Liver (tissue), 9 donors: ENCODE results near the gene DSTYK. TPM values are rescaled to one million over a fixed set of nuclear protein-coding genes. Genes with fewer than 3 reads are reported as not detected.
A peak's percentile ranks its signal among the peaks of the same experiment; 100 is the strongest.

ENCODE experiments used
- DNase-seq: peaks from one replicate; pipeline ENCODE4 v3.0.0-alpha.2; 2017; ENCODE audit warnings: low spot score
- H3K27ac ChIP-seq, 2 donors: one replicate each; pipeline ENCODE4 v1.7.0; 2013; ENCODE audit warnings: inconsistent platforms in 2 of 2, low read length in 2 of 2, control low read depth in 1 of 2, low read depth in 1 of 2, mild to moderate bottlenecking in 1 of 2
- H3K27me3 ChIP-seq, 4 donors: one replicate each; pipeline versions ENCODE4 v1.6.1 to v1.7.0; 2013; ENCODE audit warnings: low read length in 3 of 4, inconsistent platforms in 1 of 4, mild to moderate bottlenecking in 1 of 4, moderate library complexity in 1 of 4; ENCODE audit not compliant: control insufficient read depth in 4 of 4, insufficient read depth in 4 of 4
- H3K36me3 ChIP-seq, 4 donors: one replicate each; pipeline versions ENCODE4 v1.6.1 to v1.7.0; 2013; ENCODE audit warnings: low read length in 3 of 4, mild to moderate bottlenecking in 3 of 4, low read depth in 1 of 4, moderate library complexity in 1 of 4; ENCODE audit not compliant: control insufficient read depth in 4 of 4, insufficient read depth in 3 of 4
- H3K4me1 ChIP-seq, 4 donors: one replicate each; pipeline versions ENCODE4 v1.6.1 to v1.7.0; 2013; ENCODE audit warnings: low read length in 3 of 4, mild to moderate bottlenecking in 3 of 4, moderate library complexity in 1 of 4; ENCODE audit not compliant: control insufficient read depth in 4 of 4, insufficient read depth in 4 of 4
- H3K4me3 ChIP-seq, 3 donors: one replicate each; pipeline versions ENCODE4 v1.6.1 to v1.7.0; 2013; ENCODE audit warnings: low read length in 3 of 3, control low read depth in 1 of 3, low read depth in 1 of 3, mild to moderate bottlenecking in 1 of 3
- H3K9ac ChIP-seq, 2 donors: one replicate each; pipeline ENCODE4 v1.7.0; 2013; ENCODE audit warnings: low read length in 2 of 2, mild to moderate bottlenecking in 2 of 2, moderate library complexity in 2 of 2, control low read depth in 1 of 2, low read depth in 1 of 2
- H3K9me3 ChIP-seq, 4 donors: one replicate each; pipeline versions ENCODE4 v1.6.1 to v1.7.0; 2013; ENCODE audit warnings: low read length in 3 of 4; ENCODE audit not compliant: control insufficient read depth in 4 of 4
- EGR1 ChIP-seq, 2 donors: IDR thresholded peaks; 2 replicates each; pipeline ENCODE4 v1.6.1; 2016 to 2018; ENCODE audit warnings: antibody characterized with exemption in 2 of 2, low read depth in 2 of 2
- FOXA1 ChIP-seq: IDR thresholded peaks from 2 replicates; pipeline ENCODE4 v1.6.1; 2016; ENCODE audit warnings: antibody characterized with exemption
- GABPA ChIP-seq, 2 donors: IDR thresholded peaks in 1 of 2; conservative IDR thresholded peaks in 1 of 2; 2 replicates each; pipeline ENCODE4 v1.6.1; 2016; ENCODE audit warnings: antibody characterized with exemption in 2 of 2, mild to moderate bottlenecking in 1 of 2, moderate library complexity in 1 of 2
- HNF4G ChIP-seq: IDR thresholded peaks from 2 replicates; pipeline ENCODE4 v1.6.1; 2016; ENCODE audit warnings: antibody characterized with exemption
- JUND ChIP-seq, 2 donors: IDR thresholded peaks; 2 replicates each; pipeline ENCODE4 v1.6.1; 2016; ENCODE audit warnings: antibody characterized with exemption in 2 of 2
- MAX ChIP-seq: IDR thresholded peaks from 2 replicates; pipeline ENCODE4 v1.6.1; 2016; ENCODE audit warnings: antibody characterized with exemption
- NR2F2 ChIP-seq: IDR thresholded peaks from 2 replicates; pipeline ENCODE4 v1.6.1; 2016; ENCODE audit warnings: antibody characterized with exemption
- RAD21 ChIP-seq, 2 donors: IDR thresholded peaks; 2 replicates each; pipeline ENCODE4 v1.6.1; 2016; ENCODE audit warnings: antibody characterized with exemption in 2 of 2, mild to moderate bottlenecking in 2 of 2
- SP1 ChIP-seq: IDR thresholded peaks from 2 replicates; pipeline ENCODE4 v1.6.1; 2018; ENCODE audit warnings: antibody characterized with exemption, mild to moderate bottlenecking
- TAF1 ChIP-seq: conservative IDR thresholded peaks from 2 replicates; pipeline ENCODE4 v1.6.1; 2016; ENCODE audit warnings: antibody characterized with exemption, mild to moderate bottlenecking
- WGBS: extraction: QIAGEN DNeasy Blood & Tissue Kit; methylation state at CpG from one replicate; pipeline ENCODE4 v1.1.7; 2013; 5-methylcytosine and 5-hydroxymethylcytosine counted together
- polyA plus RNA-seq, 2 donors: library from polyadenylated mRNA; stranded (reverse) in 1 of 2; unstranded in 1 of 2; fragments of 200-250 nt in 1 of 2; fragments of >200 nt in 1 of 2; fragmentation: Nextera tagmentation in 1 of 2; extraction: Ambion mirVana in 1 of 2; gene quantifications; one replicate each; pipeline versions ENCODE4 v1.2.1 to v1.2.3, GENCODE V29; 2013 to 2015
- total RNA-seq, 2 donors: library from RNA; depleted of rRNA; stranded (reverse); fragments of >200 nt; gene quantifications; one replicate each; pipeline ENCODE4 v1.2.3, GENCODE V29; 2014
- TF ChIP-seq, protein P1 (sequence below): fragments of 150-350 bp; IDR thresholded peaks from 2 replicates; pipeline ENCODE4 v1.5.1; 2017; ENCODE audit warnings: improper control_type of control experiment, low read depth, low read length; ENCODE audit not compliant: missing input control
- TF ChIP-seq, protein P2 (sequence below): IDR thresholded peaks from 2 replicates; pipeline ENCODE4 v1.6.1; 2016; ENCODE audit warnings: antibody characterized with exemption
- TF ChIP-seq, protein P3 (sequence below): IDR thresholded peaks from 2 replicates; pipeline ENCODE4 v1.6.1; 2016; ENCODE audit warnings: antibody characterized with exemption, mild to moderate bottlenecking
- TF ChIP-seq, protein P4 (sequence below): IDR thresholded peaks from 2 replicates; pipeline ENCODE4 v1.6.1; 2016; ENCODE audit warnings: antibody characterized with exemption
- donor health status: healthy.
- donor health status: healthy.
- donor health status: healthy.
- donor health status: healthy.
- donor health status: healthy.

DSTYK gene
- total and polyA plus RNA-seq, 4 donors, result 1.5 to 9.9 (median 3.0) TPM

- Histone ChIP-seq H3K27ac (no peak overlapping the region), H3K9ac (no peak overlapping the region), H3K27me3 (no peaks in the 10 kb centered on the region), H3K9me3 (no peaks in the 10 kb centered on the region), H3K4me1 (peaks cover 0 to 5% (median 0%) of the 10 kb centered on the region in 4 donors), H3K4me3 (no peak overlapping the region), H3K36me3 (no peaks in the 10 kb centered on the region)
- DNase-seq, result peak; percentile 62
- TF ChIP-seq GABPA (IDR thresholded peaks at IDR 0.05 in 1 of 2, conservative IDR thresholded peaks at IDR 0.05 in 1 of 2), result no peak
- TF ChIP-seq RAD21 (IDR thresholded peaks at IDR 0.05), result no peak
- no peak for TF ChIP-seq NR2F2
- TF ChIP-seq, protein P1, sequence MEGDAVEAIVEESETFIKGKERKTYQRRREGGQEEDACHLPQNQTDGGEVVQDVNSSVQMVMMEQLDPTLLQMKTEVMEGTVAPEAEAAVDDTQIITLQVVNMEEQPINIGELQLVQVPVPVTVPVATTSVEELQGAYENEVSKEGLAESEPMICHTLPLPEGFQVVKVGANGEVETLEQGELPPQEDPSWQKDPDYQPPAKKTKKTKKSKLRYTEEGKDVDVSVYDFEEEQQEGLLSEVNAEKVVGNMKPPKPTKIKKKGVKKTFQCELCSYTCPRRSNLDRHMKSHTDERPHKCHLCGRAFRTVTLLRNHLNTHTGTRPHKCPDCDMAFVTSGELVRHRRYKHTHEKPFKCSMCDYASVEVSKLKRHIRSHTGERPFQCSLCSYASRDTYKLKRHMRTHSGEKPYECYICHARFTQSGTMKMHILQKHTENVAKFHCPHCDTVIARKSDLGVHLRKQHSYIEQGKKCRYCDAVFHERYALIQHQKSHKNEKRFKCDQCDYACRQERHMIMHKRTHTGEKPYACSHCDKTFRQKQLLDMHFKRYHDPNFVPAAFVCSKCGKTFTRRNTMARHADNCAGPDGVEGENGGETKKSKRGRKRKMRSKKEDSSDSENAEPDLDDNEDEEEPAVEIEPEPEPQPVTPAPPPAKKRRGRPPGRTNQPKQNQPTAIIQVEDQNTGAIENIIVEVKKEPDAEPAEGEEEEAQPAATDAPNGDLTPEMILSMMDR, result no peak
- no peak for TF ChIP-seq EGR1 (IDR thresholded peaks at IDR 0.05; ENCODE audit: low read depth in 2 of 2)
- TF ChIP-seq, protein P2, sequence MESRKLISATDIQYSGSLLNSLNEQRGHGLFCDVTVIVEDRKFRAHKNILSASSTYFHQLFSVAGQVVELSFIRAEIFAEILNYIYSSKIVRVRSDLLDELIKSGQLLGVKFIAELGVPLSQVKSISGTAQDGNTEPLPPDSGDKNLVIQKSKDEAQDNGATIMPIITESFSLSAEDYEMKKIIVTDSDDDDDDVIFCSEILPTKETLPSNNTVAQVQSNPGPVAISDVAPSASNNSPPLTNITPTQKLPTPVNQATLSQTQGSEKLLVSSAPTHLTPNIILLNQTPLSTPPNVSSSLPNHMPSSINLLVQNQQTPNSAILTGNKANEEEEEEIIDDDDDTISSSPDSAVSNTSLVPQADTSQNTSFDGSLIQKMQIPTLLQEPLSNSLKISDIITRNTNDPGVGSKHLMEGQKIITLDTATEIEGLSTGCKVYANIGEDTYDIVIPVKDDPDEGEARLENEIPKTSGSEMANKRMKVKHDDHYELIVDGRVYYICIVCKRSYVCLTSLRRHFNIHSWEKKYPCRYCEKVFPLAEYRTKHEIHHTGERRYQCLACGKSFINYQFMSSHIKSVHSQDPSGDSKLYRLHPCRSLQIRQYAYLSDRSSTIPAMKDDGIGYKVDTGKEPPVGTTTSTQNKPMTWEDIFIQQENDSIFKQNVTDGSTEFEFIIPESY, result no peak
- TF ChIP-seq, protein P3, sequence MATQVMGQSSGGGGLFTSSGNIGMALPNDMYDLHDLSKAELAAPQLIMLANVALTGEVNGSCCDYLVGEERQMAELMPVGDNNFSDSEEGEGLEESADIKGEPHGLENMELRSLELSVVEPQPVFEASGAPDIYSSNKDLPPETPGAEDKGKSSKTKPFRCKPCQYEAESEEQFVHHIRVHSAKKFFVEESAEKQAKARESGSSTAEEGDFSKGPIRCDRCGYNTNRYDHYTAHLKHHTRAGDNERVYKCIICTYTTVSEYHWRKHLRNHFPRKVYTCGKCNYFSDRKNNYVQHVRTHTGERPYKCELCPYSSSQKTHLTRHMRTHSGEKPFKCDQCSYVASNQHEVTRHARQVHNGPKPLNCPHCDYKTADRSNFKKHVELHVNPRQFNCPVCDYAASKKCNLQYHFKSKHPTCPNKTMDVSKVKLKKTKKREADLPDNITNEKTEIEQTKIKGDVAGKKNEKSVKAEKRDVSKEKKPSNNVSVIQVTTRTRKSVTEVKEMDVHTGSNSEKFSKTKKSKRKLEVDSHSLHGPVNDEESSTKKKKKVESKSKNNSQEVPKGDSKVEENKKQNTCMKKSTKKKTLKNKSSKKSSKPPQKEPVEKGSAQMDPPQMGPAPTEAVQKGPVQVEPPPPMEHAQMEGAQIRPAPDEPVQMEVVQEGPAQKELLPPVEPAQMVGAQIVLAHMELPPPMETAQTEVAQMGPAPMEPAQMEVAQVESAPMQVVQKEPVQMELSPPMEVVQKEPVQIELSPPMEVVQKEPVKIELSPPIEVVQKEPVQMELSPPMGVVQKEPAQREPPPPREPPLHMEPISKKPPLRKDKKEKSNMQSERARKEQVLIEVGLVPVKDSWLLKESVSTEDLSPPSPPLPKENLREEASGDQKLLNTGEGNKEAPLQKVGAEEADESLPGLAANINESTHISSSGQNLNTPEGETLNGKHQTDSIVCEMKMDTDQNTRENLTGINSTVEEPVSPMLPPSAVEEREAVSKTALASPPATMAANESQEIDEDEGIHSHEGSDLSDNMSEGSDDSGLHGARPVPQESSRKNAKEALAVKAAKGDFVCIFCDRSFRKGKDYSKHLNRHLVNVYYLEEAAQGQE, result no peak
- TF ChIP-seq, protein P4, sequence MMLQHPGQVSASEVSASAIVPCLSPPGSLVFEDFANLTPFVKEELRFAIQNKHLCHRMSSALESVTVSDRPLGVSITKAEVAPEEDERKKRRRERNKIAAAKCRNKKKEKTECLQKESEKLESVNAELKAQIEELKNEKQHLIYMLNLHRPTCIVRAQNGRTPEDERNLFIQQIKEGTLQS, result no peak
- TF ChIP-seq JUND (IDR thresholded peaks at IDR 0.05), result no peak
- TF ChIP-seq HNF4G, result no peak
- no peak for TF ChIP-seq SP1
- no peak for TF ChIP-seq TAF1
- TF ChIP-seq FOXA1, result no peak
- TF ChIP-seq MAX, result no peak
- 73% methylated on average over 12 of the region's 12 CpGs for WGBS
These were observed 26.3 kb upstream of the DSTYK start for GRCh38 chr1:205237526-205238484.
